Mesenteric fat pad (tissue), 1 donor: ENCODE measurements around the gene TYW1B. TPM values are rescaled to one million over a fixed set of nuclear protein-coding genes. Genes with fewer than 3 reads are reported as not detected.
"Not testable (repeated sequence)": the region's sequence is repeated elsewhere in the genome, so short reads cannot be mapped to it uniquely, and the experiment has no call there.

Experiments
- DNase-seq: peaks from one replicate; pipeline ENCODE4 v3.0.0-alpha.2; 2020; ENCODE audit warnings: low spot score
- total RNA-seq: library from RNA; stranded (reverse); fragmentation: NEBNext Ultra II Directional; extraction: Animal tissue kit (Norgen Biotek cat#: 25700); gene quantifications from one replicate; pipeline ENCODE4 v1.2.1, GENCODE V29; 2021
- donor health status: DM: yes; HTN: yes; CAD: no.

Gene TYW1B
- total RNA-seq, 1 donor from 2014 or later, result 2.4 TPM

DNA sequence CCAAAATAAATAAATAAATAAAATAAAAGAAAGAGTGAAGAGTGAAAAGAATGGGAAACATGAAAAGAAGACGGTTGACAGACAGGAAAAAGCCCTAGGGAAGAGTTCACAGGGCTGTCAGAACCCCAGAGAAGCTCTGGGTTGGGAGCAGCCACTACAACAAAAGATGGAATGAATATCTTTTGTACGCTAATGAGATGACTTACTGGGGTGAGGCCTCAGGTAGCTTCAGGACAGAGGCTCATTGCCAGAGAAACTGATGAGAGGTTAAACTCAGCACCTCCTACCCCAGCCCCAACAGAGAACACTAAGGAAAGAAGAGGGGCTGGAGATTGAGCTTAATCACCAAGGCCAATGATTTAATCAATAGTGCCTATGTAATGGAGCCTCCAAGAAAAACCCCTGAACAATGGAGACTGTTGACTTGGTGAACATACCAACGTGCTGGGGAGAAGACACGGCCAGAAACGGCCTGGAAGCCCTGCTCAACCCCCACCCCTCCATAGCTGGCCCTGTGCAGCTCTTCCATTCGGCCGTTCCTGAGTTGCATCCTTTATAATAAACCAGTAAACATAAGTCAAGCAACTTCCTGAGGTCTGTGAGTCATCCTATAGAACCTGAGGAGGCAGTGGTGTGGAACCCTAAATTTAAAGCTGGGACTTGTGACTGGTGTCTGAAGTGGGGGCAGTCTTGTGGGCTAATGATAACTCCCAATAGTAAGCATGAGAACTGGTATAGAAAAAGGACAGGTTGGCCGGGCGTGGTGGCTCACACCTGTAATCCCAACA is 11.4 kb downstream of the TYW1B start:
- DNase-seq, result peak; percentile 2

DNA sequence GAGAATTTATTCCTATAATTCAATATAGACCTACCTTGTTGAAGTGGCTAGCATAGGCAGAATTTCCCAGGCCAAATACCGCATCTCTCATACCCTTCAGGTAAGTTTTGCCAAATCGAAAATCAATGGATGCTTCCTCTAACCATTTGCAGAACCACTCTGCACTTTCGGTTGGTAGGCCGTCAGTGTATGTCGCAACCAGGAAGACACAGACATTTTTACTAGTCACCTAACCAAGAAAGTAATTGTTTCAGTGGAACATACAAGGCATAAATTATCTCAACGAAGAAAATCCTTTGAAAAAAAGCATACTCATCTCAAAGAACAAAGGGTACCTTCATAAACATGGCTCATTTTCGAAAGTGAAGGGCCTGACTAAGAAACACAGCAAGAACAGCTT is 17.6 kb downstream of the TYW1B start:
- DNase-seq, result peak; percentile 43

DNA sequence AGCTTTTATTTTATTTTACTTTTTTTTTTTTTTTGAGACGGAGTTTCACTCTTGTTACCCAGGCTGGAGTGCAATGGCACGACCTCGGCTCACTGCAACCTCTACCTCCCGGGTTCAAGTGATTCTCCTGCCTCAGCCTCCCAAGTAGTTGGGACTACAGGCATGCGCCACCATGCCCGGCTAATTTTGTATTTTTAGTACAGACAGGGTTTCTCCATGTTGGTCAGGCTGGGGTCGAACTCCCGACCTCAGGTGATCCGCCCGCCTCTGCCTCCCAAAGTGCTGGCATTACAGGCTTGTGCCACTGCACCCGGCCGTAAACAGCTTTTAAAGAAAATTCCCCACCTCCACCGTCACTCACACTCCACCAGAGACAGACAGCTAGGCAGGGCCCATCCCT is 19.5 kb downstream of the TYW1B start:
- peak; percentile 59 for DNase-seq

DNA sequence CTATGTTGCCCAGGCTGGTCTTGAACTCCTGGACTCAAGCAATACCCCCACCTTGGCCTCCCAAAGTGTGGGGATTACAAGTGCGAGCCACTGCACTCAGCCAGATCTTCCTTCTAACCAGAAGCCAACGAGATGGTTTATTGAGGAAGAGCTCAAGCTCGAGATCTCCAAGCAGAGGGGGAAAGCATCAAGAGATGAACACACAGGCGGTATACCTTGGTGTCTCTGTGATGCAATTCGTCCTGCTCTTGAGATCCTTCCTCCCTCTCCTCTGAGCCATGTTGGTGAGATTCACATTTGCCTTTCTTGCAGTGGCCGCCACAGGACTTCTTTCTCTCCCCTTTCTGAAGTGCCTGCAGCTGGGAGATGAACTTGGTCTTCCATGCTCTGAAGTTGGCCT is 21.1 kb downstream of the TYW1B start:
- DNase-seq, result peak; percentile 45

DNA sequence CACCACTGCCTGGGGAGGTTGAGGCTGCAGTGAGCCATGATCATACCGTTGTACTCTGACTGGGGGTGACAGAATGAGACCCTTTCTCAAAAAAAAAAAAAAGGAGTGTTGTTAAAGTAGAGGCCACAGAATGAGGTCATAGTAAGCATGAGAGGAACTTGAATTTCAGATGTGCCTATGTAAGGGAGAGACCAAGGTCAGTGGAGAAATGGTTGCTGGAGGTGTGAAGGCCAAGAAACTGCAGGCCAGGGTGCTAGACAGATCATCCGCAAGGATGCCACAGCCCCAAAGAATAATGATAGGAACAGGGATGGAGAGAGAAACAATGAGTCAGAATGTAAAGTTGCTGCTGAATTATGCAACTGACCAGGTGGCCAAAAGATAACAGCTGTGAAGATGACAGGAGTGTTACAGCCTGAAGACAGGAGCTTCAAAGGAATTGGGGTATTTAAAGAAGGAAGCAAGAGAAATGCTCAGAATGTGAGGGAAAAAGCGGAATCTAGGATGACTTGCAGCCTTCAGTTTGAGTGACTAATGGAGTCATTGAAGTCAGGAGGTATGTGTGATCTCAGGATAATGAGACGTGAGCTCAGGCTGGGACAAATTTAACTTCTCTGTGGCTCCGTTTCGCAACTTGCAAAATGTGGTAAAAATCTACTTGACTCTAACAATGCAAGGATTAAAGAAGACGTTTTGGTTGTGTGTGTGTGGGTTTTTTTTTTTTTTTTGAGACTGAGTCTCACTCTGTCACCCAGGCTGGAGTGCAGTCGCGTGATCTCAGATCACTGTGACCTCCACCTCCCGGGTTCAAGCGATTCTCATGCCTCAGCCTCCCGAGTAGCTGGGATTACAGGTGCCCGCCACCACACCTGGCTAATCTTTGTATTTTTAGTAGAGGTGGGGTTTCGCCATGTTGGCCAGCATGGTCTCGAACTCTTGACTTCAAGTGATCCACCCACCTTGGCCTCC is 22.2 kb downstream of the TYW1B start:
- DNase-seq, result peak; percentile 14

DNA sequence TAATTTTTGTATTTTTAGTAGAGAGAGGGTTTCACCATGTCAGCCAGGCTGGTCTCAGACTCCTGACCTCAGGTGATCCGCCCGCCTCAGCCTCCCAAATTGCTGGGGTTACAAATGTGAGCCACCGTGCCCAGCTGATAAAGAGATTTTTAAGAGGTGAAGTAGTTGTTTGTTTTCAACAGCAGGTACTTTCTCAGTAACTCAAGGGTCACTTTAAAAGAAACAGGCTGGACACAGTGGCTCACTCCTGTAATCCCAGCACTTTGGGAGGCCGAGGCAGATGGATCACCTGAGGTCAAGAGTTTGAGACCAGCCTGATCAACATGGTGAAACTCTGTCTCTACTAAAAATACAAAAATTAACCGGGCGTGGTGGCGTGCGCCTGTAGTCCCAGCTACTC is 24.2 kb downstream of the TYW1B start:
- peak; percentile 35 for DNase-seq

DNA sequence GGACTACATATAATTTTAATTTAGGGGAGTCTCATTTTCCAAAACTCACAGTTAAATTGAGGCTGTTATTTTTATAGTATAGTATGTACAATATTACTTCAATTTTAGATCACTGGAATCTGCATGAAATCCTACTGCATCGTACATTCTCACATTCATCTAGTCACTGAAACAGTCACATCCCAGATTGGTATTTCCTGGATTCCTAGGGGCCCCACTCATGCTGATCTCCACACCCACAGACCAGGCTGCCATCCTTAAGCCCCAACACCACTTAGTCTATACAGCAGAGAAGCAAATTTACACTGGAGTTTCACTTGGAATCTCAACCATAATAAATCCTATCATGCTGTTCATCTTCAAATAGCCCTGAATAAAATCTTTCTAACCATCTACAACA is 26.4 kb downstream of the TYW1B start:
- not testable (repeated sequence) for DNase-seq

DNA sequence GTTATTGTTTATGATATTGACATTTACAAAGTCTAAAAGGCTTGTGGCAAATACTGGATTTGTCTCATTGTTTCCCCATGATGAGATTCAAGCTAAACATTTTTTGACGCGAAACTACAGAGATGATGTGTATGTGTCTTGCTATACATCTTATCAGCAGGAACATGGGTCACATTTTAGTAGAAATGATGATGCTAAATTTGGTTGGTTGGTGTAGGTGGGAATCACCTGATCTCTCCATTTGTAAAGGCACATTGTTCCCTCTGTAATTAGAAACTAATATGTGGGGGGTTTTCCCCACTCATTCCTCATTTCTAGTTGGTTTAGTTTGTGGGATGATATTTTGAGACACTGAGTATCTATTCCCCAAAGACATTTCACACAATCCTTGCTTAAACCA is 32.6 kb downstream of the TYW1B start:
- not testable (repeated sequence) for DNase-seq

DNA sequence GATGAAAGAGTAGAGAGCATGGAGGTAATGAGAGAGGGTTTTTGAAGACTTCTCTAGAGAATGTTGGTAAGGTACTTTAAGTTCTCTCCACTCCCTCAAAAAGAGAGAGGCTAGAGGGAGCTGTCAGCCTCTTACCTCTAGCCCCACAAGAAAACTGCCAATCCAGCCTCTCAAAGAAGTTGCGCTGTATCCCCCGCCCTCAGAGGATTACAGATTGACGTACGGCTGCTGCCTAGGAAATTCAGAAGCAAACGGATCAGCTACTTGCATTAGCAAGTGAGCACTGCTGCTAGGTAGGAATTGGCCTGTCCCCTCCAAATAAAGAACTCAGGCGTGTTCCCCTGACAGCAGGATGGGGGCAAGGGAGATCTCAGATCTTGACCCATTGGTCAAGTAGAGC is 34.2 kb downstream of the TYW1B start:
- no peak for DNase-seq

DNA sequence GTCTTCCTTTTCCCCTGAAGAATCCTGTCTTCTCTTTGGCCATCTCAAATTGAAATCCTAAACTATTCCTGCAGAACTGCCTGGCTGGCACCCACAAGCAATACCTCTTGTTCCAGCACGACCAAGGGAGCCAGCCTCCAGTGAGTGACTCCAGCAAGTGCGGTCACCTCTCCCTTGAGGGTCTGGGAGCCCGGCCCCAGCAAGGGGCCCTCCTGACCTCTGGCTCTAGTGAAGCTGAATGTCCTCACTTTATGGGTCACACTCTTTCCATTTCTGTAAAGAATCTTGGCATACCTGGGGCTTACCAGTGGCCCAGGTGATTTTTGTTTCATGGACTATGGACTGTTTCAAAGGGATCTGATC is 37.3 kb downstream of the TYW1B start:
- not testable (repeated sequence) for DNase-seq

DNA sequence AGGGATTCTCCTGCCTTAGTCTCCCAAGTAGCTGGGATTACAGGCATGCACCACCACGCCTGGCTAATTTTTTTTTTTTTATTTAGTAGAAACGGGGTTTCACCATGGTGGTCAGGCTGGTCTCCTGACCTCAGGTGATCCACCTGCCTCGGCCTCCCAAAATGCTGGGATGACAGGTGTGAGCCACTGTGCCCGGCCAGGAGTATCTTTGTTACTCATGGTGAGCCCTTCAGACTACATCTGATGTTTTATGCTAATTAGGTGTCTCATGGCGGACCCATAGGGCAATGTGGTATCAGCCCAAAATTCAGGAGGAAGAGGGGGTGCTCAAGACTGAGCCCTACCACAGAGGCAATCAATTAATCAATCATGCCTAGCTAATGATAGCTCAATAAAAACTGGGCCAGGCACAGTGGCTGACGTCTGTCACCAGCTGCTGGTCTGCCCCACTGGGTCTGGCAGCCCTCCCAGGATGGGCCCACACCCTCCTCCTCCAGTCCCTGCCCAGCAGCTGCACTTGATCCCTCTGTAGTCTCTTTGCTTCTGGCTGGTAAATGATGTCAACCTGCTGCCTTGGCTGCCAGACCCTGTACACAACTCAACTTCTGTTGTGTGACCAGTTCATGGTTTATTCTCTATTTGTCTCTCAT is 37.8 kb downstream of the TYW1B start:
- not testable (repeated sequence) for DNase-seq

DNA sequence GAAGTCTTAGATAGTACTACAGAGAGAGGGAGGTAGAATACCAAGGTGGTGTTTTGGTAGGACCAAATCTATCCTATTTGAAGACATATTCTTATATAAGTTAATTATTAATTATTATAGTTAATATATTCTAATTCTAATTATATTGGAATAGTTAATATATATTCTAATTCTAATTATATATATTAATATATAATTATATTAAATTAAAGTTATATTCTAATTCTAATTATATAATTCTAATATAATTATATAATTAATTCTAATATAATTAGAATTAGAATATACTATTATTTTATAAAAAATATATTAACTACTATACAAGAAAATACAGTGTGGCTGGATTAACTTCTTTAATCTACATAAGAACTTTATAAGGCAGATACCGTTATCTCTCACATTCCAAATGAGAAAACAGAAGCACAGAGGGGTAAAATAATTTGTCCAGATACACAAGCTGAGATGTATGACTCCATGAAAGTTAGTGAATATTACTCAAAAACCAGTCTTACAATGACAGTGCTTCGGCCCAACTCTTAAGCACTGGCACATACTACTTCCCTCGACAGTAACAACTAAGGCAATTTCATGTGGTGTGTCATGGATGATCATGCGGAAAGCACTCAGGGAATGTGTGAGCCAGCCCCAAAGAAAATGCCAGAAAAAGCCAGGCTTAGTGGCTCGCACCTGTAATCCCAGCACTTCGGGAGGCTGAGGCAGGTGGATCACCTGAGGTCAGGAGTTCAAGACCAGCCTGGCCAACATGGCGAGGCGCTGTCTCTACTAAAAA is 42.6 kb downstream of the TYW1B start:
- no peak for DNase-seq

DNA sequence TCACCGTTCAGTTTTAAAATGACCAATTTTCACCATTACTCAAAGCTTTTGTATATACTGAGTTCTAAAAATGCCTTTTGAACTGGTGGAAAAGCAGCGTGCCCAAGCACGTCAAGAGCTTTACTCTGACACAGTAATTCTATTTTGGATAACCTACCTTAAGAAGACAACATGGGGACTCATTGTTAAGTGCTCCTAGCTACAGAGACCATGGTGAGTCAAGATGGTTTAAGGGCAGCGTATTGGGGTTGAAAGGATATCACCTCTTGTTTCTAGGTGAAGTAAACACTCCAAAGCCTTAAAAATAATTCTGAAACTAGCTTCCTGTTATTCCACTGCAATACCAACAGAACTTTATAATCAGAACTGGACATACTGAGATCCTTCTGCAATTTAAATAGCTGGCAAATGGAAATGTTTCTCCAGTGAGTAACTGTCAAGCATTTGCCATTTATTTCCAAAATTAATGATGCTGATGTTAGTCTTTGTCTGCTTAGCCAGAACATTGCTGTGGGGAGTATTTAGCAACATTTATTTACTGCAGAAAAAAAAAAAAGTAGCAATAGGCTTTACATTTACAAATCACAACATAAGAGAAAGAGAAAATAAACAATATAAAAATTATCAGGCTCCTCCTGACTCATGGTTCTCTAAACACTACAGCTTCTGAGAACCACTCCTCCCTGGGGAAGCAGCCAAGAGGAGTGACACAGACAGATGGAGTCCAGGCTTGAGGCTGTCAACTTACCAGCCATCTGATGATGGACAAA is 44.2 kb downstream of the TYW1B start:
- not testable (repeated sequence) for DNase-seq

DNA sequence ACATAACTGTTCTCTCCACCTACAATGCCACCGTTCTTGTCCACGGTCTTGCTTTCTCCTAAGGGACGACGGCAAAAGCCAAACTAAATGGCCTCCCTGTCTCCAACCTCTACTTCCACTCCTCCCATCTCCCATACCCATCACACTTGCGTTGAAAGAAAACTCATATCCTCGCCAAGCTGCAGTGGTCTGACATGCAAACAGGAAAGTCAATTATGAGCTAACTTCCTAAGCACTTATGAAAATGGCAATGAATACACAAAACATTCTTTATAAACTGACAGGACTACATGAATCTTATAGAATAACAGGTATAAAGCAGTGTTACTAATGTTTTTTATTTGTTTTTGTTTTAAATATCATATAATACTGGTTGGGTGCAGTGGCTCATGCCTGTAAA is 46.4 kb downstream of the TYW1B start:
- DNase-seq, result no peak

DNA sequence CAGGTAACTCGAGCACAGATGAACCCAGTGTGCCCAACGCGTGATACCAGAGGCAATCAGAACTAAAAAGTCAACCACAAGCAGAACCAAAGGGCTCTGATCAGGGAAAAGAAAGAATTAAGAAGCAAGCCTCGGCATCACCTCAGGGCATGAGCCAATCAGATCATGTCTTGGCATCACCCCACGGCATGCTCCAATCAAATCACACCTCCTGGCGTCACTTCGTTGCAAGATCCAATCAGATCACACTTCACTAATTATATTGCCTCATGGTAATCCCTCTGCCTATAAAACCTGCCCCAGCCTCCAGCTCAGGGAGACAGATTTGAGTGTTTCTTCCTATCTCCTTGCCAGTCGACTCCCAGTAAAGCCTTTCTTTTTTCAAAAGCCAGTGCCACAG is 46.8 kb downstream of the TYW1B start:
- DNase-seq, result no peak

DNA sequence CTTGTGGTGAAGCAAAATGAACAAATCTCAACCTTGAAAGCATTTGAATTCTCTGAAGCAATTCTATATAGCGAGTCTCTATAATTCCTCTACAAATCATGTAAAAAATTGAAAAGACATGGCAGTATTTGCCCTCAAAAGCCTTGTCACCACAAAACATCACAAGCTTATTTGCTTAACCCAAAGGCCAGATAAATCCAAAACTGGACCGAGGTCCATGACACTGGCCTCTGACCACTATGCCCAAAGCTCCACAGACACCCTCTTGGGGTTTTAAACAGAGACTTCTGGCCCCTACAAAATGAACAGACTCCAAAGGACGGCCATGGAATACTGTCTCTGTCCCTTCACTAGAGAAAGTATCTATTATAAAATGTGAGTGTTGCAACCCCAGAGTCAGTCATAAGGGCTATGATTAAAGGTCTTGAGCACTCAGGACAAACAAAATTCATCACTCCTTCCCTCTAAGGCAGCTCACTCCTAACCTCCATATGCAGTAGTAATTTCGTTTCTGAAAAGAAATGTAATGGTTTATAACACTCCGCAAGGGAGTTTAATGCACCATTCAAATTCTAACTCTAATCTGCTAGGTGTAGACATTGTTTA is 47.6 kb downstream of the TYW1B start:
- not testable (repeated sequence) for DNase-seq

DNA sequence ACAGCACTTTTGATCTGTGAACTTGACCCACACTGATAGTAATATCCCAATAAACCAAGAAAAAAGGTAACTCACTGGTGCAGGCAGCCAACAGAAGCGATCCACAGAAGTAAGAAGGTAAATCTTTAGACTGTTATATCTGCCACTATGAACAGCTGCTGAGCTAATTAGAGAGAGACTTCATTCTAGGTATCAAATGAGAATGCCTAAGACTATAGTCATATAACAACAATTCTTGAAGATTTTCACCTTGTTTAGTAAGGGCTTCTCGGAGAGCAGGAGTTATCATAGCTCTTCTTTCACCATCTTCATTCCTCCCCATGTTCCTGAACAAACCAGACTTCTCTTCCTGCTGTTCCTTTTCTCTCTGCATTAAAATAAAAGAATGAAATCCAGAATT is 50.8 kb downstream of the TYW1B start:
- not testable (repeated sequence) for DNase-seq

DNA sequence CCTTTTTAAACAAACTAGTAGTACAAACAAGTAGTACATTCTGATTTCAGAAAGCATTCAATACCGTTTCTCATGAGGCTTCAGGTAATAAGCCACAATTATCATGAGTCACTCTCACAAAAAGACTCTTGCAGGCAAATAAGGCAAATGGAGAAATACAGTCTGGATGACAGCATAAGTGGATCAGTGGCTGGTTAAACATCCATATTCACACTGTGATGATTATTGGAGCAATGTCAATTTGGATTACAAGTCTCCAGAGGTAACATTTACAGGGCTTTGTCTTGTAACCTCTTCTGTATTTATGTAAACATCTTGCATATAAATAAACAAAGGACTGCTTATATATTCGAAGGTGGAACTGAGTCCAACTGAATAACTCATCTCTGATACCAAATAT is 55.4 kb downstream of the TYW1B start:
- not testable (repeated sequence) for DNase-seq

DNA sequence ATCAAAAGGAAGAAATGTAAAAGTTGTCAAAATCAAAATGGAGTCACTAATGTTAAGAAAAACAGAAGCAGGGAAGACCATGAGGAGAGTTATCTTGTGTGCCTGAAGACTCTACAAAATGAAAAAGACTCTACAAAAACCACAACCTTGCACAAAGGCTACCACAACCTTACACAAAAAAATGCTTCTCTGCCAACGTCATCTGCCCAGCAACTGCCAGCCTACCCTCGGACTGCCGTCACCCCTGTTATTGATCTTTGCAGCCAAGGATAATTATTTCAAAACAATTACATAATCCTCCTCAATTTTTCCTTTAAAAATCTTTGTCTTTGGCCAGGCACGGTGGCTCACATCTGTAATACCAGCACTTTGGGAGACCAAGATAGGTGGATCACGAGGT is 61.0 kb downstream of the TYW1B start:
- not testable (repeated sequence) for DNase-seq

DNA sequence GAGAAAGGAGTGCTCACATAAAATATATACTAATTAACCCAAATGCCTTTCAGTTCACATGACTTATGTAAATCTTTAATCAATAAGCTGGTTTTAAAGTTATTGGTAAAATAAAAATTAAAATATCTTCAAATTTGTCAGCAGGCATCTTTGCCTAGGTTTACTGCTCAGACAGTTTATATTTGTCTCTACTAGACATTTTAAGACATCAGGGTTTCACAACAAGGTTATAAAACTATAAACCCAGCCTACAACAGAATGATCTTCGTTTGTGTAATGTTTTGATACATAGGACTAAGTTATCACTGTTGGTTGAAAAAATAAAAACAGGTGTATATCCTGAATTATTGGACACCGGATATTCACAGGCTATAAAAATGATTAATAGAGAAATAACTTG is 67.4 kb downstream of the TYW1B start:
- no peak for DNase-seq
